GM11168 (cell line): ENCODE measurements around the gene KITLG.
"Not testable (repeated sequence)": the region's sequence is repeated elsewhere in the genome, so short reads cannot be mapped to it uniquely, and the experiment has no call there.

Source experiments
- in situ Hi-C: fragments of 300-500 bp; cut with MboI; formaldehyde crosslinking; loops from one replicate; pipeline ENCODE4 v1.12.0; 2022; ENCODE audit warnings: low sequenced_read_pairs; ENCODE audit not compliant: unreplicated experiment

The KITLG gene

GRCh38 chr12:88546226-88546625, 34.0 kb downstream of the KITLG start:
- in situ Hi-C loops, result no loop called here

DNA sequence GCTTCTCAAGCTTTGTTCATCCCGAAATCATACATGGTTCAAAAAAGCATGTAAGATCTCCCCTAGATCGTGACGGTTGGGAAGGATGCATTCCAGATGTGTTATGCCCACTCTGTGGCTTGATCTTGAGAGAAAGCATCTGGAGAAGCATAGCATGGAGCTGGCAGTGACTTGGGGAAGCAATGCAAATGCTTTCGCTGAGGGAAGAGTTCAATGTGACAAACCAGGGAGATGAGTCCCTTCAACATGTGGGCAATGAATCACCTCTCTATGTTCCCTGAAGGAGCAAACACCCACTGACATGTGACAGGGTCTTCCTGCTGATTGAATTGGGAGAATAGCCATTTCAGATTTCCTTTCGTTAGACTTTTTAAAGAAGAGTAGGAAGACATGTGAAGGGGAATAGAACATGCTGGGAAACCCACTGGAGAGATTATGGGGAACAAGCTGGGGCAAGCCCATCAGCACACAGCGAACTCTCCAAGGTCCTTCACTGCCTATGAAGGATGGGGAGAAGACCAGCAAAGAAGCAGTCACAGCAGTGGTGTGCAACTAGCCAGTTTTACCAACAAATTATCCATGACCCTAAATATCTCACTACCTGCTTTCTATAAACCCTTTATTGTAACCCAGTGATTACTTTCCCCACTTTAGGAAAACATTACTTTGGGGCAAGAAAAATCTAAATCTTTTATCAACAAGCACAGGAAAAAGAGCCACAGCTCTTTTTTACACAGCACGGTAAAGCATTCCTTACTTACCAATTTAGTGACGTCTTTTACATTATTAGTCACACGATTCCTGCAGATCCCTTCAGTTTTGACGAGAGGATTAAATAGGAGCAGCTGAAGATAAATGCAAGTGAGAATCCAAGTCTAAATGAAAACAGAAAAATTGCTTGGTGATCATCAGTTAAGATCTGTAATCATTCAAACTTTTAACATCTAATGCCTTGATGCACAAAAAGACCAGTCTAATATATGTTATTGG, 35.0 kb downstream of the KITLG start:
- in situ Hi-C loops, result no loop called here

DNA sequence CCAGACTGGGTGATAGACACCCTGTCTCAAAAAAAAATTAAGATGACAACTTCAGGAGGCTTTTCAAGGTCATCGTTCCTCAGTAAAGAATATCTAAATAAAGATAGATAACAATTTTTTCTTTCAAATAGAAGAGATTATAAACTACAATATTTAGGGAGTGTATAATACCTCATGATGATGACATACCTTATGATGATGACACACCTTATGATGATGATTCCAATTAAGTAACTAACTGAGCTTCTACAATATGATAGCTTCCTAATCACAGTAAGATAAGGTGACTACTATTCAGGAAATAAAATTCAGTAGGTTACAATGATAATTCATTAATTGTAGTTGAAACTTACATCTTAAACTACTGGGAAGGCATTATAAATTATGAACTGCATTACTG, 40.4 kb downstream of the KITLG start:
- in situ Hi-C loops, result no loop called here

GRCh38 chr12:88538697-88539096, 41.6 kb downstream of the KITLG start:
- in situ Hi-C loops, result no loop called here

- in situ Hi-C loops, result no loop called here
These were observed 42.0 kb downstream of the KITLG start for GRCh38 chr12:88538250-88538649.

DNA sequence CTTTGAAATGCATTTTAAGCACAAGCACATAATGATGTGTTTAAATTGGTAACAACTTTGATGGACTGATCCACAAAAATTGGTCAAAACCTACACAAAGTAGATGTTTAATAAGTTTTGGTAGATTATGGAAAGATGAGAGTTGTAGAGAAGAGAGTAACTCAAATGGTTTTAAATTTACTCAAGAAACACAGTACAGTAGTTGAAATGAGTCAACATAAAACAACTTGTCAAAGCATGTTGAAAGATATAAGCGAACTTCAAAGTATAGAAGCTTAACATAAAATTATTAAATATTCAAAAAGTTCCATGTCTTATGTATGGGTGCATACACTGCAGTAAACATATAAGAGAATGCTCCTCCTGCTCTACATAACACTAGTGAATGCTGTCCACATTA, 49.4 kb downstream of the KITLG start:
- in situ Hi-C loops, result no loop called here

DNA sequence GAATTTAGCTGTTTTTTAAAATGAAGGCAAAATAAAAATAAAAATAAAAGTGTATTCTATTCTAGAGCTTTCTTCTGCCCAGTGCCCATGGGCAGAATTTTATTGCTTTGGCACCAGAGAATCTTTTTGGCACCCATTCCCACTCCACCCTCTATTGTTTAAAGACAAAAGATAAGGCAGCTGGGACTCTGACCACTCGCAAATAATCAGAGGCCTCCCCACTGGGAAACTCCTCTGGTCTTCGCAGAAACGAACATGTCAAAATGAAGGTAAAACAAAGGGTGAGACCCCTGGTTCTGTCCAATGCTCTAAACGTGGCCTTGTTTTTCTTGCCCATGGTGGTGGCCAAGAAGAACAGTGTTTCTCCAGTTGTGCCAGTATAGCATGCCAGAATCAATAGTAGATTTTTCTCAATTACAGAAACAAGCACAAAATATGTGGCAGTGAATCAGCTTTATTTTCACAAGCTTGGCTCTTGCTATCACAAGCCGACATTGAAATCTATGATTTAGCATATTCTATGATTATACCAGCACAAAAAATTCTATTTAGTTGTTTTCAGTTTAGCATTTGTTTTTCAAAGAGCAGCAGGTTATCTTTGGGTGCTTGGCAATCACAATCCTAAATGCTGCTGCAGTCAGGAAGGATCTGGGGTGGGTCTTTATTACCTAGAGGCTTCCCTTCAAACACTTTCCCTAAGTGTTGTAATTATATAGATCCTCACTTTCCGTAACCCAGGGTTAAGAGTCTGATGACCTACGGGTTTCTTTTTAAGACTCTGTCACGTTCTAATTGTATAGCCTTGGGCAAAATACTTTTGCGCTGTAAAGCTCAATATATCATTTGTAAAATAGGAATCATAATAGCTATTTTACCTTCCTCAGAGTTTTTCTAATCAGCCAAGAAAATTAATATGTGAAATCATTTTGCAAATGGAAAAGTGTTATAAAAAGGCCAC, 50.5 kb downstream of the KITLG start:
- in situ Hi-C loops, result no loop called here

- in situ Hi-C loops, result no loop called here
These were observed 57.3 kb downstream of the KITLG start for GRCh38 chr12:88522961-88523360.

- in situ Hi-C loops, result no loop called here
These were observed 59.8 kb downstream of the KITLG start for GRCh38 chr12:88520436-88520820.

- in situ Hi-C loops, result no loop called here
These were observed 60.4 kb downstream of the KITLG start for GRCh38 chr12:88519802-88520435.

- in situ Hi-C loops, result no loop called here
These were observed 61.3 kb downstream of the KITLG start for GRCh38 chr12:88518863-88519403.

GRCh38 chr12:88516811-88517210, 63.5 kb downstream of the KITLG start:
- in situ Hi-C loops, result no loop called here

DNA sequence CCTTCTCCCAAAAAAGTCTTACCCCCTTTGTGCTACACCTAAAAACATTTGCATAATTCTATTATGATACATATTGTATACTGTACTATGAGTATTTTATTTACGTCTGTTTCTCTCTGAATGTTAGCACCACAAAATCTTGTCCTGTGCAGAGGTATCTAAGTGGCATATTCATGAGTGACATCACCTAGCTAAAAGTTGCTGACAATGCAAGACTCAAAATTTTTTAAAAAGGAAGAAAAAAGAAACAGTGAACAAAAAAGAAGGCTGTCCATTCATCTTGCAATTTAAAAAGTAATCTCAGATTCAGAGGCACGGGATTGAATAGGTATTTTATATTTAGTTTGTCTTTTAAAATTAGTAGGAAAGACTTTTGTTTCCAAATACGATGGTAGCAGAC, 69.4 kb downstream of the KITLG start:
- in situ Hi-C loops, result no loop called here

DNA sequence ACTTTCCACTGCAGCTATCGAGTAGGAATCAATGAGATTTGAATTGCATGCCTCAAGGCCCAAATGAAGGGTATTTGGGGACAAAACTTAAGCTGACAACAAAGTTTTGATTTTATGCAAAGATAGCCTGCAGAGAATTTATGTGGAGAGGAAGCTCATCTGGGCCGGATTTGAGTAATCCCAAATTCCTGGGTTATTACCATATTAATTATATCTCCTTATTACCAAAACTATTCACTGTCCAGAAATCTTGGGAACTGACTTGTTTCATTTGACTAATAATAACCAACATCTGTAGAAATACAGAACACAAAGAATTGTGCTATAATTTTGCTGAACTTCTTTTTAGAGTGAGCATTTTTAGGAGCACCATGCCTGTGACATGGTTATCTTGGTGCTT, 70.4 kb downstream of the KITLG start:
- in situ Hi-C loops, result no loop called here

DNA sequence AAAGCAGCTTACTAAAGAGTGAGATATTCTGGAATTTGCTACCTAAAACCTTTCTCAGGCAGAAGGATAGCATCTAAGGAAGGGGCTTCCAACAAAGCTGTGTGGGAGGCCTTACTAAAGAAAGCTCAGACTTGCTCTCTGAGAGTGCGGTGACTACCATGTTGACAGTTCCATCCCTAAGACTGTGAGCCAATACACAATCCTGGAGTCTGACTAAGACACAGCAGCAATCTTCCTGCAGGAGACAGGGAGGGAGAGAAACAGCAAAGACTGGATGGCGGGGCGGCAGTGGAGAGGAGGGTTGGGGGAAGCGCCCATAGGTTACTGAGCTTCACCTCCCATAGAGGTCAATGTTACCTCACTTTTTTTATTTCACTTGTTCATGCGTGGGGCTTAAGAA, 70.9 kb downstream of the KITLG start:
- in situ Hi-C loops, result no loop called here

GRCh38 chr12:88507851-88508250, 72.4 kb downstream of the KITLG start:
- in situ Hi-C loops, result not testable (repeated sequence)

GRCh38 chr12:88507270-88507669, 73.0 kb downstream of the KITLG start:
- in situ Hi-C loops, result no loop called here

GRCh38 chr12:88505696-88506095, 74.6 kb downstream of the KITLG start:
- in situ Hi-C loops, result no loop called here

GRCh38 chr12:88503281-88503703, 77.0 kb downstream of the KITLG start:
- in situ Hi-C loops, result no loop called here
